HFF-Myc (cell line): Measurements from ENCODE around the gene ACBD6.

Experiments used
- DNase-seq: peaks from one replicate; pipeline ENCODE4 v3.0.0-alpha.2; 2011; ENCODE audit warnings: low read depth; ENCODE audit errors: extremely low read depth
- H3K4me3 ChIP-seq: replicated peaks from 2 replicates; pipeline ENCODE4 v1.5.1; 2011; ENCODE audit warnings: low read depth, mild to moderate bottlenecking, control low read depth, low read length
- CTCF ChIP-seq: IDR thresholded peaks from 2 replicates; pipeline ENCODE4 v1.5.1; 2012; ENCODE audit warnings: mild to moderate bottlenecking, low read depth, low read length, control low read depth; ENCODE audit errors: missing control alignments

ACBD6 gene

GRCh38 chr1:180524915-180525714 lies 22.7 kb upstream of the ACBD6 start:
- TF ChIP-seq CTCF = no peak
- DNase-seq = no peak
- H3K4me3 ChIP-seq = no peak overlapping the region

- H3K4me3 ChIP-seq = no peak overlapping the region
- TF ChIP-seq CTCF = no peak
- DNase-seq = no peak
Observed at GRCh38 chr1:180524160-180524914, 22.0 kb upstream of the ACBD6 start.

GRCh38 chr1:180522213-180522515 lies 19.8 kb upstream of the ACBD6 start:
- H3K4me3 ChIP-seq = no peak overlapping the region
- DNase-seq = no peak
- TF ChIP-seq CTCF = no peak

GRCh38 chr1:180521474-180522212 lies 19.3 kb upstream of the ACBD6 start:
- no peak for DNase-seq
- TF ChIP-seq CTCF = no peak
- no peak overlapping the region for H3K4me3 ChIP-seq

GRCh38 chr1:180519846-180520245 lies 17.5 kb upstream of the ACBD6 start:
- no peak for DNase-seq
- no peak overlapping the region for H3K4me3 ChIP-seq
- TF ChIP-seq CTCF = no peak

GRCh38 chr1:180515857-180516388 lies 13.5 kb upstream of the ACBD6 start:
- no peak overlapping the region for H3K4me3 ChIP-seq
- peak; percentile 86 for DNase-seq
- TF ChIP-seq CTCF = peak; percentile 61
